Transverse colon (tissue), 4 donors: ENCODE data around the gene GALM.

ENCODE experiments used
- EP300 ChIP-seq: sonication (generic); formaldehyde crosslinking; IDR thresholded peaks from one replicate; pipeline ENCODE4 v1.6.1; 2017; ENCODE audit warnings: antibody characterized with exemption, low read depth
- POLR2A ChIP-seq: fragments of 450-650 bp; IDR thresholded peaks from one replicate; pipeline ENCODE4 v1.6.1; 2016; ENCODE audit warnings: antibody characterized with exemption, mild to moderate bottlenecking, moderate library complexity
- POLR2AphosphoS5 ChIP-seq, 3 donors: sonication (generic); formaldehyde crosslinking; IDR thresholded peaks; one replicate each; pipeline ENCODE4 v1.6.1; 2016; ENCODE audit warnings: antibody characterized with exemption in 3 of 3
- TF ChIP-seq, protein P1 (sequence below), 5 experiments: fragments of 200-600 bp in 3 of 5; fragments of 450-650 bp in 2 of 5; sonication (generic) in 3 of 5; IDR thresholded peaks; 1 replicate in 2 of 5; 2 replicates in 3 of 5; pipeline ENCODE4 v1.5.1; 2016 to 2017; ENCODE audit warnings: antibody characterized with exemption in 5 of 5, inconsistent platforms in 3 of 5, mild to moderate bottlenecking in 2 of 5, moderate library complexity in 1 of 5

DNA sequence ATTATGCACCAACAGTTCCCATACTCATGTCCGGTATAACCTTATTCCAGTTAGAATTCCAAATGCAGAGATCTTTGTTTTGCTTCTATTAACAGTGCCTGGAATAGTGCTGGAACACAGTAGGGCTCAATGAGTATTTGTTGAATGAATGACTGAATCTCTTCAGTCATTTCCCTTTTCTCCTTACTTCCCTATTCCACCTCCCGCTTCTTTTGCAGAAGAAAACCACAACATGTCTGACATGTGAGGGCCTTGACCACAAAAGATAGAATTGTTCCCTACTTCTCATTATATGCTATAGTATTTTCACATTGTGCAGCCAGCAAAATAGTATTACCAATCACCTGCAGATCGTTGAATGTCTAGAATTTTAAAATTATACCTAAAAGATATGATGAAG lies 43.7 kb upstream of the GALM start:
- TF ChIP-seq, protein P1, sequence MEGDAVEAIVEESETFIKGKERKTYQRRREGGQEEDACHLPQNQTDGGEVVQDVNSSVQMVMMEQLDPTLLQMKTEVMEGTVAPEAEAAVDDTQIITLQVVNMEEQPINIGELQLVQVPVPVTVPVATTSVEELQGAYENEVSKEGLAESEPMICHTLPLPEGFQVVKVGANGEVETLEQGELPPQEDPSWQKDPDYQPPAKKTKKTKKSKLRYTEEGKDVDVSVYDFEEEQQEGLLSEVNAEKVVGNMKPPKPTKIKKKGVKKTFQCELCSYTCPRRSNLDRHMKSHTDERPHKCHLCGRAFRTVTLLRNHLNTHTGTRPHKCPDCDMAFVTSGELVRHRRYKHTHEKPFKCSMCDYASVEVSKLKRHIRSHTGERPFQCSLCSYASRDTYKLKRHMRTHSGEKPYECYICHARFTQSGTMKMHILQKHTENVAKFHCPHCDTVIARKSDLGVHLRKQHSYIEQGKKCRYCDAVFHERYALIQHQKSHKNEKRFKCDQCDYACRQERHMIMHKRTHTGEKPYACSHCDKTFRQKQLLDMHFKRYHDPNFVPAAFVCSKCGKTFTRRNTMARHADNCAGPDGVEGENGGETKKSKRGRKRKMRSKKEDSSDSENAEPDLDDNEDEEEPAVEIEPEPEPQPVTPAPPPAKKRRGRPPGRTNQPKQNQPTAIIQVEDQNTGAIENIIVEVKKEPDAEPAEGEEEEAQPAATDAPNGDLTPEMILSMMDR (IDR thresholded peaks at IDR 0.05) = no peak
- no peak for TF ChIP-seq EP300
- TF ChIP-seq POLR2AphosphoS5 (IDR thresholded peaks at IDR 0.05) = no peak
- no peak for TF ChIP-seq POLR2A
